HEK293 (cell line): ENCODE data around the gene F2.

Source experiments
- SP2 ChIP-seq: fragments of 450-650 bp; formaldehyde crosslinking; IDR thresholded peaks from 2 replicates; pipeline ENCODE4 v1.5.1; 2016; ENCODE audit warnings: missing biosample characterization, missing genetic modification characterization
- ZNF121 ChIP-seq: fragments of 450-650 bp; formaldehyde crosslinking; IDR thresholded peaks from 2 replicates; pipeline ENCODE4 v1.5.1; 2016; ENCODE audit warnings: missing biosample characterization, missing genetic modification characterization
- ZNF423 ChIP-seq: fragments of 450-650 bp; formaldehyde crosslinking; IDR thresholded peaks from 2 replicates; pipeline ENCODE4 v1.5.1; 2016; ENCODE audit warnings: missing biosample characterization, missing genetic modification characterization
- ZNF549 ChIP-seq: fragments of 450-650 bp; IDR thresholded peaks from 2 replicates; pipeline ENCODE4 v1.5.1; 2018; ENCODE audit warnings: missing biosample characterization, missing genetic modification characterization, mild to moderate bottlenecking, inconsistent platforms, moderate library complexity
- ZNF560 ChIP-seq: fragments of 450-650 bp; formaldehyde crosslinking; IDR thresholded peaks from 2 replicates; pipeline ENCODE4 v1.5.1; 2017; ENCODE audit warnings: missing biosample characterization, missing genetic modification characterization, borderline replicate concordance
- TF ChIP-seq, protein P1 (sequence below): fragments of 450-650 bp; formaldehyde crosslinking; IDR thresholded peaks from 2 replicates; pipeline ENCODE4 v1.5.1; 2016; ENCODE audit warnings: missing biosample characterization, missing genetic modification characterization
- TF ChIP-seq, protein P2 (sequence below): fragments of 450-650 bp; formaldehyde crosslinking; IDR thresholded peaks from 2 replicates; pipeline ENCODE4 v1.5.1; 2016; ENCODE audit warnings: missing biosample characterization, missing genetic modification characterization
- TF ChIP-seq, protein P3 (sequence below): sonication (generic); formaldehyde crosslinking; IDR thresholded peaks from 2 replicates; pipeline ENCODE4 v1.8.1; 2022; ENCODE audit warnings: mild to moderate bottlenecking, moderate library complexity, missing genetic modification reagents

DNA sequence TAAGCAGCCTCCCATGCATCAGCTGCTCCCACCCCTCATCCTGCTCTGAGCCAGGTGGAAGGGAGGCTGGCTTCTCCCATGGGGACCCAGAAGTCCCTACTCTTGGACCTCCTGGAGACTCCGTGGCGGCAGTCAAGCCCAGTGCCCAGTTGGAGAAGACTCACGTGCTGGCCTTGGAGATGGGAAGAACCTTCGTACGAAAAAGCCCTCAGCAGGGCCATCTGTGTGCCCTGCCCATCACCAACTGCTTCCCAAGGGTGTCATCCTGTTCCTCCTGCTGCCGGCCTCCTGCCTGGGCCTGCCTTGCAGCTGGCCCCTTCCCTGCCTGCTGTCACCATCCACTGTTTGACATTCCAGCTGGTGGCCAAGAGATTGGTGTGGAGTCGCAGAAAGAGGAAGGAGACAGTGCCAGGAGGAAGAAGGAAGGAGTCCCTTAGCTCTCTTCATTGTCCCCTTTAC lies 46.6 kb upstream of the F2 start:
- no peak for TF ChIP-seq SP2 (tag by site-specific recombination)
- no peak for TF ChIP-seq ZNF560 (tag by site-specific recombination)
- no peak for TF ChIP-seq ZNF423 (tag by site-specific recombination)
- TF ChIP-seq, protein P1, sequence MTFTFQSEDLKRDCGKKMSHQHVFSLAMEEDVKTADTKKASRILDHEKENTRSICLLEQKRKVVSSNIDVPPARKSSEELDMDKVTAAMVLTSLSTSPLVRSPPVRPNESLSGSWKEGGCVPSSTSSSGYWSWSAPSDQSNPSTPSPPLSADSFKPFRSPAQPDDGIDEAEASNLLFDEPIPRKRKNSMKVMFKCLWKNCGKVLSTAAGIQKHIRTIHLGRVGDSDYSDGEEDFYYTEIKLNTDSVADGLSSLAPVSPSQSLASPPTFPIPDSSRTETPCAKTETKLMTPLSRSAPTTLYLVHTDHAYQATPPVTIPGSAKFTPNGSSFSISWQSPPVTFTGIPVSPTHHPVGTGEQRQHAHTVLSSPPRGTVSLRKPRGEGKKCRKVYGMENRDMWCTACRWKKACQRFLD: no peak
- TF ChIP-seq, protein P2, sequence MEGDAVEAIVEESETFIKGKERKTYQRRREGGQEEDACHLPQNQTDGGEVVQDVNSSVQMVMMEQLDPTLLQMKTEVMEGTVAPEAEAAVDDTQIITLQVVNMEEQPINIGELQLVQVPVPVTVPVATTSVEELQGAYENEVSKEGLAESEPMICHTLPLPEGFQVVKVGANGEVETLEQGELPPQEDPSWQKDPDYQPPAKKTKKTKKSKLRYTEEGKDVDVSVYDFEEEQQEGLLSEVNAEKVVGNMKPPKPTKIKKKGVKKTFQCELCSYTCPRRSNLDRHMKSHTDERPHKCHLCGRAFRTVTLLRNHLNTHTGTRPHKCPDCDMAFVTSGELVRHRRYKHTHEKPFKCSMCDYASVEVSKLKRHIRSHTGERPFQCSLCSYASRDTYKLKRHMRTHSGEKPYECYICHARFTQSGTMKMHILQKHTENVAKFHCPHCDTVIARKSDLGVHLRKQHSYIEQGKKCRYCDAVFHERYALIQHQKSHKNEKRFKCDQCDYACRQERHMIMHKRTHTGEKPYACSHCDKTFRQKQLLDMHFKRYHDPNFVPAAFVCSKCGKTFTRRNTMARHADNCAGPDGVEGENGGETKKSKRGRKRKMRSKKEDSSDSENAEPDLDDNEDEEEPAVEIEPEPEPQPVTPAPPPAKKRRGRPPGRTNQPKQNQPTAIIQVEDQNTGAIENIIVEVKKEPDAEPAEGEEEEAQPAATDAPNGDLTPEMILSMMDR (tag by site-specific recombination): no peak
- no peak for TF ChIP-seq ZNF121 (tag by site-specific recombination)
- TF ChIP-seq, protein P3, sequence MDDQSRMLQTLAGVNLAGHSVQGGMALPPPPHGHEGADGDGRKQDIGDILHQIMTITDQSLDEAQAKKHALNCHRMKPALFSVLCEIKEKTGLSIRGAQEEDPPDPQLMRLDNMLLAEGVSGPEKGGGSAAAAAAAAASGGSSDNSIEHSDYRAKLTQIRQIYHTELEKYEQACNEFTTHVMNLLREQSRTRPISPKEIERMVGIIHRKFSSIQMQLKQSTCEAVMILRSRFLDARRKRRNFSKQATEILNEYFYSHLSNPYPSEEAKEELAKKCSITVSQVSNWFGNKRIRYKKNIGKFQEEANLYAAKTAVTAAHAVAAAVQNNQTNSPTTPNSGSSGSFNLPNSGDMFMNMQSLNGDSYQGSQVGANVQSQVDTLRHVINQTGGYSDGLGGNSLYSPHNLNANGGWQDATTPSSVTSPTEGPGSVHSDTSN (CRISPR knock-in tag): no peak
- no peak for TF ChIP-seq ZNF549 (tag by site-specific recombination)
